ENCODE results near the gene ZDHHC6. TPM values are rescaled to one million over a fixed set of nuclear protein-coding genes. Genes with fewer than 3 reads are reported as not detected.
"Not testable (repeated sequence)": the region's sequence is repeated elsewhere in the genome, so short reads cannot be mapped to it uniquely, and the experiment has no call there.

Gene ZDHHC6
- total RNA-seq, 2 donors from 2014 or later, result 19.0 to 25.0 TPM

DNA sequence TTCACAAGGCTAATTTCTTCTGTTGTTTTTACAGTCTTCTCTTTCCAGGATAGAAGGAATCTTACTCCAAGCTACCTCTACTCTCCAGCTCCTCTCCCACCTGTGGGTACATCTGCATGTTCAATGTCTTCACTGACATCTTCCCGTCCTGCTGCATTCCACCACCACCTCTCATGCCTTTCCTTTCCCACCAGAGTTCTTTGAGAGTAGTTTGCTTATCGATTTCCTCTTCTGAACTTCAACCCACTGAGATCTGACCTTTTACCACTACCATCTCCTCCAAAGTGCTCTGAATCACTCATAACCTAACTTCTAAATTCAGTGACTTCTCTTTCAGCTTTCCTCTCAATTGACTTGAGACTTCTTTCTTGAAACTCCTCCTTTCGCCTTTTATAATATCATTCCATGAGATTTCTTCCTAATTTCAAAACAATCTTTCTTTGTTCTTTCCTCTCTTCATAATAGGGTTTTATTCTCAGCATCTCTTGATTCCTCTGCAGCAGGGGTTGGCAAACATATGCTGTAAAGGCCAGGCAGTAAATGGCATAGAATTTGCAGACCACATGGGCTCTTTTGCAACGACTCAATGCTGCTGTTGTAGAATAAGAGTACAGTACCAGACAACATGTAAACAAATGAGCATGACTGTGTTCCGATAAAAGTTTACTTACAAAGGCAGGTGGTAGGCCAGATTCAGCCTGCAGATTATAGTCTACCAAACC is 50.7 kb downstream of the ZDHHC6 start:
- intact Hi-C loops (cut with DNase I), result no loop called here
- no peak for DNase-seq (ENCODE audit: low spot score)

DNA sequence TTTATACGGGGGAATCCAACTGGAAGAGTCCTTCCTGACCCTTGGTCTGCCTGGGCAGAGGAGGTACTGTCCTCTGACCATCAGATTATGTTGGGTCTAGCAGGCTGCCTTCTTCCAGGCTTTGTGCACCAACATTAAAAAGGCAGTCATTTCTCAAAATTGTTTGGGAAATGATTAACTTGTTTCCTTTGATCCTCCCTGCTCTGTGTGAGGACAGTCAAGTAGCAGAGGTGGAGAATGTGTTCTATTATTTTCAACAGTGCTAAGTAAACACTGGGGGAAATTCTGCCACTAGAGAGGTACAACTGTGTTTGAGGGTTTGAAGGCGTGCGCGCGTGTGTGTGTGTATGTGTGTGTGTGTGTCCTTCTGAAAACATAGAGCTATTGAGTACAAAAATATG is 52.2 kb downstream of the ZDHHC6 start:
- DNase-seq (ENCODE audit: low spot score), result no peak

DNA sequence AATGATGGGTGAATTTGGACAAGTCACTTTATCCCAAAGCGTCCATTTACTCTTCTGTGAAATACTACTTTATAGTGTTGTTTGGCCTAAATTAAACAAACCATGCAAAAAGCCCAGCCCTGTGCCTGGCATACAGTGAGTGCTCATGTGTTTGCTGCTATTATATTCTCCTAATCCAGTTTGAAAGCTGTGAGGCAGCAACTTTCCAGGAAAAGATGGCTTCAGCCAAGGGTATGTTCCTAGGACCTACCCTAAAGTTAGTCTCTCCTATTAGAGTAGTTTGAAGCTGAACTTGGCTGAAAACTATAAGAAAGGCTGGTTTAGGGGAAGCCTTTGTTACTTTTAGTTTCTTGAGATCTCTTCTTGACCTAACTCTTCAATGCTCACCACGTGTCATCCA is 52.9 kb downstream of the ZDHHC6 start:
- DNase-seq (ENCODE audit: low spot score), result no peak
- intact Hi-C loops (cut with DNase I), result no loop called here

More for the DNA sequence above, 52.2 kb downstream of the ZDHHC6 start:
- intact Hi-C loops (cut with DNase I), result no loop called here

DNA sequence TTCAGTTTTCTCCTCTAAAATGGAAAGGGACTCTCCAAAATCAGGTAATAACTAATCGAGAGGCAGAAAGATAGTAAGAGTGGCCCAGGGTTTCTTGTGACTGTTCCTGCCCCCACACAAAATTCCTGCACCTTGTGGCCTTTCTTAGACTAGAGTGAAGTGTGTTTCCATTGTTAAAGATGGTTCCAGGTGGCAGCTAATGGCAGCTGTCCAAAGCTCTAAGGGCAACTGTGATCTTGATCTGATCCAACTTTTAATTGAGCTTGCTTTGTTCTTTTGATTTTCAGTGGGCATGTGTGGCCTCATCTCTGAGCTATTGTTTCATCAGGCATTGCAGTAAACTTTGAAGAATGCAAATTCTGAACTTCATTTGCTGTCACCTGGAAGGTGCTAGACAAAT is 53.4 kb downstream of the ZDHHC6 start:
- intact Hi-C loops (cut with DNase I), result no loop called here
- no peak for DNase-seq (ENCODE audit: low spot score)

DNA sequence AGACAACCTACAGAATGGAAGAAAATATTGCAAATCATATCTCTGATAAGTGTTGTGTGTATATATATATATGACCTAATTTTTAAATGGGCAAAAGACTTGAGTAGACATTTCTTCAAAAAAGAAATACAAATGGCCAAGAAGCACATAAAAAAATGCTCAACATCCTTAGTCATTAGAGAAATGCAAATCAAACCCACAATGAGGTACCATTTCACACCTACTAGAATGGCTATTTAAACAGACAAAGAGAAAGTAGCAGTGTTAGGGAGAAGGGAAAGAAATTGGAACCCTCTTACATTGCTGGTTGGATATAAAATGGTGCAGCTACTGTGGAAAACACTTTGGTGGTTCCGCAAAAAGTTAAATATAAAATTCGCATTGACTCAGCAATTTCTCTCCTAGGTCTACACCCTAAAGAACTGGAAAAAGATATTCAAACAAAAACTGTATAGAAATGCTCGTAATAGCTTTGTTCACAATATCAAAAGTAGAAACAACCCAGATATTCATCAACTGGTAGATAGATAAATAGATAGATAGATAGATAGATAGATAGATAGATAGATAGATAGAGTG is 56.5 kb downstream of the ZDHHC6 start:
- intact Hi-C loops (cut with DNase I), result no loop called here
- DNase-seq (ENCODE audit: low spot score), result no peak

DNA sequence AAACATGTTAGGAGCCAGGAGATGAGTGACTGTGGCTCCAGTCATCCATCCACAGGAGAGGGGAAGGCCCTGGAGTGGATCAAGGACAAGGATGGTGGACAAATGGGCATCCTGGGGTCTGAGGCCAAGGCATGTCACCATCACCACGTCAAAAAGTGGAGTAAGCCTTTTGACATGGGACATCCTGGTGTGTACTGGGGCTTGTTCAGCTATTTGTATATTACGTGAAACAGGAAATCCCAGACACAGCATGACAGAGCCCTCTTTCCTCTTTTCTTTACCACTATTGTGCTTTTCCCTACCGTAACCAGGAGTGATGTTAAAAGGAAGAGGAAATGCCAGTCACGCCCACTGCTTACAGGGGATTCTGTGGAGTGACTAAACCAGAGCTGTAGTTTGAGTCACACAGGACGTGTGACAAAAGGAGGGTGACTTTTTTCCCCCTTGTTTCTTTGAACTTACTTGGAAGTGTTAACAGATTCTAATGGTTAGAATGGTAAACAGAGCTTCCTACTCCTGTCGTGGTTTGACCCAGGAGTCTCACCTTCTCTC is 57.4 kb downstream of the ZDHHC6 start:
- no peak for DNase-seq (ENCODE audit: low spot score)
- intact Hi-C loops (cut with DNase I), result no loop called here

DNA sequence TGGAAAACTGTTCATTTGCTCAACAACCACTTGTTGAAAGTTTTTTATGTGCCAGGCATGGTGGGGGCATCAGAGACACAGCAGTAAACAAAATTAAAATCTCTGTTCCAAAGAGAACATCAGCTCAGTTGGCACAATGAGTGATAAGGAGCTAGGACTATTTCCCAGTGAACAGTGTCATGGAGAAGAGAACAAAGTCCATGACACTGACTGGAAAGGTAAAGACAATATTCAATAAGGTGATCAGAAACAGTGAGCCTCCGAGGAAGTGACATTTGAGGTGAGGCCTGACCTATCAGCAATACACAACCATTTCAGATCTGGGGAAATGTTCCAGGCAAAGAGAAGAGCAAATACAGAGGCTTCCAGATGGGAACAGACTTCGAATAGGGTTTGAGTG is 58.2 kb downstream of the ZDHHC6 start:
- intact Hi-C loops (cut with DNase I), result no loop called here
- no peak for DNase-seq (ENCODE audit: low spot score)

DNA sequence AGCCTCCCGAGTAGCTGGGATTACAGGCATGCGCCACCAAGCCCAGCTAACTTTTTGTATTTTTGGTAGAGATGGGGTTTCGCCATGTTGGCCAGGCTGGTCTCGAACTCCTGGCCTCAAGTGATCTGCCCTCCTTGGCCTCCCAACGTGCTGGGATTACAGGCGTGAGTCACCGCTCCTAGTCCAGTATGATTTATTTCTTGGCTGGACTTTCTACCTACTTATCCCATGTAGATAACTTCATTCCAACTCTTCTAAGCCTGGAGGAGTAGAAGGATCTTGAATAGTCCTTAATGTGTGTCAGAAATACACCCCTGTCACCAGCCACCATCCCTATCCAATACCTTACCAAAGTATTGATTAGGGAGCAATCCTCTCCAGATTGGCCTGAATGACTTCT is 58.7 kb downstream of the ZDHHC6 start:
- intact Hi-C loops (cut with DNase I); DNase-seq (ENCODE audit: low spot score): not testable (repeated sequence)

DNA sequence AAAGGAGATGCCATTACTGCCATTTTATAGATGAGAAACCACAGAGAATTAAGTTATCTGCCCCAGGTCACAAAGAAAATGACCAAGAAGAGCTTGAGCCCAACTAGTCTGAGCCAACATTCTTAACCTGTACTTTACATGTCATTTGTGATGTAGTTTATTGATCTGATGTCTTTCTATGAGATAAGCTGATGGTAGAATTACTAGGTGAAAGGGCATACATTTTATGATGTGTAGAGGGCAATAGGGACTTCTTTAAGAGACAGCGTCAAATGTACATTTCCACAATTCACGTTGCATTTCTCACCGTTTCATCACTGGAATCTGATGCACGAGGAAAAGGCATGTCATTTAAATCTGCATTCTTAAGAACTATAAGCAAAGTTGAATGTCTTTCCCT is 61.5 kb downstream of the ZDHHC6 start:
- intact Hi-C loops (cut with DNase I), result no loop called here
- no peak for DNase-seq (ENCODE audit: low spot score)

DNA sequence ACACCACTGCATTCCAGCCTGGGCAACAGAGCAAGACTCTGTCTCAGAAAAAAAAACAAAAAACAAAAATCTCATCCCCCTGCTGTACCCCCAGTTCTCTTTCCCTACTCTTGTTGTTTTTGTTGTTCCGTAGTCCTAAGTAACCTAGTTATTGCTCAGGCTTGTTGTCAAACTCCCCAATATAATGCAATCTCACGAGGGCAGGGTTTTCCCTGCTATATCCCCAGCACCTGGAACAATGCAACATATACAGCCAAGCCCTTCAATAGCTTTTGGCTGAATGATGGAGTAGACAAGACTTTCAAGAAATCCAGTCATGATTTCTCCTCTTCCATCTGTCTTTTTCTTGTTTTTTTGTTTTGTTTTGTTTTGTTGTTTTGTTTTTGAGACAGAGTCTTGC is 62.6 kb downstream of the ZDHHC6 start:
- DNase-seq (ENCODE audit: low spot score), result no peak

DNA sequence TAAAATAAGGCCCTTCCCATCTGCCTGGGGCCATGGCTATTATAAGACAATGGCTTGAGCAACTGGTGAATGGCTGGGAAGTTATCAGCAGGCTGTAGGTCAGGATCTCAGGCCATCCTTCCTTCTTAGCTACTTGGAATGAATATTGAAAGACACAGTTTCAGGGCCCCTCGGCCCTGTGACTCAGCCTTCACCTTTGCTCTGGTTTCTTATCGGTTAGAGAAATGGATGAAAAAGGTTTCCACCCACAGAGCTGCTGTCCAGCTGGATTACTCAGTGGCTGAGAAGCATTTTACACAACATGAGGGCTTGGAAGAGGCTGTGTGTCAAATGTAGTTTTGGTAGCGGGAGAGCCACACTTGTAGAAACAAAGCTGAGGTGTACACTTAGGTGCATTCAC is 63.4 kb downstream of the ZDHHC6 start:
- no peak for DNase-seq (ENCODE audit: low spot score)

More for the DNA sequence above, 62.6 kb downstream of the ZDHHC6 start:
- intact Hi-C loops (cut with DNase I), result no loop called here

DNA sequence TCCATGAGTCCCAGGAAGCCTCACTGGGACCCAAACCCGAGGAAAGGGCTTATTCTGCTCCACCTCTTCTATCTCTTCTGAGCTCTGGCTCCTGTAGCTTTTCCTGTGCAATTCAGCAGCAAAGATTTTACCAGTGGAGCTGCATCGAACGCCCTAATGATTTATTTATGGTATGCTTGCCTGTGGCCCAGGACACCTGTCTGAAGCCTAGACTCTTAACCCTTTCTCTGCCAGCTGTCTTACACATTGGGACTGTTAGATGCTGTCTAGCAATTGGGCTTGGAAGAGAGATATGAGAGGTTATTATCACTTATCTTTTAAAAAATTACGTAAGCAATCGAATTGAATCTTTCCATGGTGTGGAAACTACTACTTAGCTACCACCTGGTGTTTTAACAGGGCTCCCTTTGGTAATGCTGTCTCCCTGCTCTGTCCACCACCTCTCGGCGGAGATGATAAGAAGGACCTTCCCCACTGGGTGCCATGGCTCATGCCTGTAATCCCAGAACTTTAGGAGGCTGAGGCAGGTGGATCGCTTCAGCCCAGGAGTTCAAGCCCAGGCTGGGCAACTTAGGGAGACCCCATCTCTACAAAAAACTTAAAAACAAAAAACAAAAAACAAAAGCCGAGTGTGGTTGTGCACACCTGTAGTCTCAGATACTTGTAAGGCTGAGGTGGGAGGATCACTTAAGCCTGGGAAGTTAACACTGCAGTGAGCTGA is 64.0 kb downstream of the ZDHHC6 start:
- intact Hi-C loops (cut with DNase I), result no loop called here
- DNase-seq (ENCODE audit: low spot score), result no peak

More for the DNA sequence above, 63.4 kb downstream of the ZDHHC6 start:
- intact Hi-C loops (cut with DNase I), result no loop called here

Other genes starting within 250 kb of the ZDHHC6 start
- gene TECTB, start 163.5 kb downstream of the ZDHHC6 start, total RNA-seq, result not detected
- 10 to 100 TPM; 13.1 to 14.7 TPM for gene ACSL5, start 72.8 kb downstream of the ZDHHC6 start, total RNA-seq
- gene VTI1A, start 301 bp upstream of the ZDHHC6 start, total RNA-seq, result 10 to 100 TPM; 32.3 to 35.5 TPM

All from posterior vena cava (tissue), 2 donors.